MM.1S (cell line): Measurements from ENCODE around the gene TPR.
A peak's percentile ranks its signal among the peaks of the same experiment; 100 is the strongest.

Experiments
- DNase-seq: peaks from one replicate; pipeline ENCODE4 v3.0.0-alpha.2; 2015
- H2AFZ ChIP-seq: fragments of 300-600 bp; sonication (generic); 2 replicates; pipeline ENCODE4 v1.6.0; 2016; ENCODE audit warnings: antibody characterized with exemption, low read length
- H3F3A ChIP-seq: fragments of 300-600 bp; sonication (generic); 2 replicates; pipeline ENCODE4 v1.6.1; 2016; ENCODE audit warnings: mild to moderate bottlenecking, antibody characterized with exemption, low read length, moderate library complexity, mixed read lengths; ENCODE audit not compliant: insufficient read depth
- H3K27ac ChIP-seq: fragments of 300-600 bp; sonication (generic); 2 replicates; pipeline ENCODE4 v1.5.1; 2016; ENCODE audit warnings: mild to moderate bottlenecking, low read length
- H3K27me3 ChIP-seq: fragments of 300-600 bp; sonication (generic); replicated peaks from 2 replicates; pipeline ENCODE4 v1.6.0; 2016; ENCODE audit warnings: low read length; ENCODE audit not compliant: insufficient read depth
- H3K36me3 ChIP-seq: fragments of 300-600 bp; sonication (generic); replicated peaks from 2 replicates; pipeline ENCODE4 v1.6.1; 2016; ENCODE audit warnings: mild to moderate bottlenecking, low read length, mixed read lengths; ENCODE audit not compliant: insufficient read depth
- H3K4me1 ChIP-seq: fragments of 300-600 bp; sonication (generic); 2 replicates; pipeline ENCODE4 v1.6.1; 2016; ENCODE audit warnings: low read length, mixed read lengths
- H3K4me2 ChIP-seq: fragments of 300-600 bp; sonication (generic); 2 replicates; pipeline ENCODE4 v1.6.0; 2016; ENCODE audit warnings: low read depth, low read length
- H3K4me3 ChIP-seq: fragments of 300-600 bp; sonication (generic); 2 replicates; pipeline ENCODE4 v1.5.1; 2016; ENCODE audit warnings: low read length, mixed read lengths
- H3K79me2 ChIP-seq: fragments of 300-600 bp; sonication (generic); 2 replicates; pipeline ENCODE4 v1.6.1; 2016; ENCODE audit warnings: mixed run types, low read length, mixed read lengths
- H3K9ac ChIP-seq: fragments of 300-600 bp; sonication (generic); 2 replicates; pipeline ENCODE4 v1.6.1; 2016; ENCODE audit warnings: low read length, mixed read lengths
- H3K9me2 ChIP-seq: fragments of 300-600 bp; sonication (generic); replicated peaks from 2 replicates; pipeline ENCODE4 v1.6.1; 2016; ENCODE audit warnings: mild to moderate bottlenecking, low read length, mixed read lengths; ENCODE audit not compliant: insufficient read depth
- H3K9me3 ChIP-seq: fragments of 300-600 bp; sonication (generic); replicated peaks from 2 replicates; pipeline ENCODE4 v1.6.1; 2016; ENCODE audit warnings: mild to moderate bottlenecking, low read length, mixed read lengths; ENCODE audit not compliant: insufficient read depth
- H4K20me1 ChIP-seq: fragments of 300-600 bp; sonication (generic); 2 replicates; pipeline ENCODE4 v1.6.1; 2016; ENCODE audit warnings: mild to moderate bottlenecking, low read length, moderate library complexity, mixed read lengths; ENCODE audit not compliant: insufficient read depth
- EZH2 ChIP-seq: fragments of 300-600 bp; sonication (generic); optimal IDR thresholded peaks from 2 replicates; pipeline ENCODE3; 2017; ENCODE audit warnings: low read depth, mild to moderate bottlenecking, antibody characterized with exemption, low read length, mixed read lengths
- EZH2phosphoT487 ChIP-seq: fragments of 300-600 bp; sonication (generic); IDR thresholded peaks from 2 replicates; pipeline ENCODE4 v1.6.1; 2018; ENCODE audit warnings: antibody characterized with exemption, low read length
- TF ChIP-seq, protein P1 (sequence below): fragments of 300-600 bp; sonication (generic); IDR thresholded peaks from 2 replicates; pipeline ENCODE4 v1.5.1; 2016; ENCODE audit warnings: antibody characterized with exemption, low read length, mixed read lengths

TPR gene

DNA sequence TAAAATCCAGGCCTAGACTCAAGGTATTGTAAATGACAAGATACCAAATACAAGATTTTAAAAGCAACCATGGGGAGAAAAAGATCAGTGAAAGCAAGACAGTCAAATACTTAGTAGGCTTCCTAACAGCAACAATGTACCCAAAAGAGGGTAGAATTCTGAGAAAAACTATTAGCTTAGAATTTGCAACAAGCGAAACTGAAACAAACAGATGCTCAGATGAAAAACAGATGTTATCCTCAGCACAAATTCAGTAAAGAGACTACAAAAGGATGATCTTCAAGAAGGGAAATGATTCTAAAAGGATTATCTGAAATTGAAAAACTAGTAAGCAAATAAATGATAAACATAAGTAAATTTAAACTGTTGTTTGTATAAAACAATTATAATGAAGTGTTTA, 45.9 kb upstream of the TPR start:
- DNase-seq = peak; percentile 87
- Histone ChIP-seq H4K20me1 (no peaks in the 10 kb centered on the region), H3F3A (peaks cover 17% of the 10 kb centered on the region), H3K9me2 (no peaks in the 10 kb centered on the region), H3K9ac (no peak overlapping the region), H3K27ac (peak overlapping the region; percentile 39; the same call in 1 of the 2 replicates), H3K79me2 (no peaks in the 10 kb centered on the region), H3K27me3 (no peaks in the 10 kb centered on the region), H3K4me2 (peak overlapping the region; percentile 23; the same call in 1 of the 2 replicates), H3K36me3 (peaks cover 5% of the 10 kb centered on the region; the same call in 1 of the 2 replicates), H3K4me3 (no peak overlapping the region), H3K9me3 (no peaks in the 10 kb centered on the region), H3K4me1 (peaks cover 19% of the 10 kb centered on the region), H2AFZ (no peak overlapping the region)
- TF ChIP-seq EZH2 (no peak), EZH2phosphoT487 (no peak)
- TF ChIP-seq, protein P1, sequence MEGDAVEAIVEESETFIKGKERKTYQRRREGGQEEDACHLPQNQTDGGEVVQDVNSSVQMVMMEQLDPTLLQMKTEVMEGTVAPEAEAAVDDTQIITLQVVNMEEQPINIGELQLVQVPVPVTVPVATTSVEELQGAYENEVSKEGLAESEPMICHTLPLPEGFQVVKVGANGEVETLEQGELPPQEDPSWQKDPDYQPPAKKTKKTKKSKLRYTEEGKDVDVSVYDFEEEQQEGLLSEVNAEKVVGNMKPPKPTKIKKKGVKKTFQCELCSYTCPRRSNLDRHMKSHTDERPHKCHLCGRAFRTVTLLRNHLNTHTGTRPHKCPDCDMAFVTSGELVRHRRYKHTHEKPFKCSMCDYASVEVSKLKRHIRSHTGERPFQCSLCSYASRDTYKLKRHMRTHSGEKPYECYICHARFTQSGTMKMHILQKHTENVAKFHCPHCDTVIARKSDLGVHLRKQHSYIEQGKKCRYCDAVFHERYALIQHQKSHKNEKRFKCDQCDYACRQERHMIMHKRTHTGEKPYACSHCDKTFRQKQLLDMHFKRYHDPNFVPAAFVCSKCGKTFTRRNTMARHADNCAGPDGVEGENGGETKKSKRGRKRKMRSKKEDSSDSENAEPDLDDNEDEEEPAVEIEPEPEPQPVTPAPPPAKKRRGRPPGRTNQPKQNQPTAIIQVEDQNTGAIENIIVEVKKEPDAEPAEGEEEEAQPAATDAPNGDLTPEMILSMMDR = no peak

DNA sequence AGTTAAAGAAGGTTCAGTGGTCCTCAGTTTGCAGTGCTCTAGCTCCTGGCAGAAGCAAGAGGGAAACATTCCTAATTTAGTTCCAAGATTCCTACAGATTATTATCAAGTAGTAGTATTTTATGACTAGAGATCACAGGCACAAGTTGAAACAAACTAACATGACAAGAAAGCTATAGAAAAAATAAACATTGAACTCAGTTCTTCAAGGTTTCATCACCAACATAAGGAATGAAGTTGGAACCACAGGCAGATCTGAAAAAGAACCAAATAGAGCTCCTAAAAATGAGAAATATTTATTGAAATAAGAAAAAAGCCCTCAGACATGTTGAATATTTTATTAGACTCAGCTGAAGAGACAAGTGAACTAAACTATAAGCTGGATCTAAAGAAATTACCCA, 45.3 kb upstream of the TPR start:
- TF ChIP-seq EZH2 = no peak
- TF ChIP-seq EZH2phosphoT487 = no peak
- TF ChIP-seq, protein P1 = no peak
- peak overlapping the region; percentile 39; the same call in 1 of the 2 replicates for H3K27ac ChIP-seq
- H4K20me1 ChIP-seq = no peaks in the 10 kb centered on the region
- no peak overlapping the region for H3K9ac ChIP-seq
- peak overlapping the region; percentile 14; the same call in 1 of the 2 replicates for H3K4me2 ChIP-seq
- H3K9me2 ChIP-seq = no peaks in the 10 kb centered on the region
- H3K4me3 ChIP-seq = no peak overlapping the region
- H3K36me3 ChIP-seq = peaks cover 5% of the 10 kb centered on the region; the same call in 1 of the 2 replicates
- H2AFZ ChIP-seq = no peak overlapping the region
- peaks cover 24% of the 10 kb centered on the region for H3K4me1 ChIP-seq
- no peaks in the 10 kb centered on the region for H3K9me3 ChIP-seq
- H3K79me2 ChIP-seq = no peaks in the 10 kb centered on the region
- no peaks in the 10 kb centered on the region for H3K27me3 ChIP-seq
- no peak for DNase-seq
- H3F3A ChIP-seq = peaks cover 17% of the 10 kb centered on the region

DNA sequence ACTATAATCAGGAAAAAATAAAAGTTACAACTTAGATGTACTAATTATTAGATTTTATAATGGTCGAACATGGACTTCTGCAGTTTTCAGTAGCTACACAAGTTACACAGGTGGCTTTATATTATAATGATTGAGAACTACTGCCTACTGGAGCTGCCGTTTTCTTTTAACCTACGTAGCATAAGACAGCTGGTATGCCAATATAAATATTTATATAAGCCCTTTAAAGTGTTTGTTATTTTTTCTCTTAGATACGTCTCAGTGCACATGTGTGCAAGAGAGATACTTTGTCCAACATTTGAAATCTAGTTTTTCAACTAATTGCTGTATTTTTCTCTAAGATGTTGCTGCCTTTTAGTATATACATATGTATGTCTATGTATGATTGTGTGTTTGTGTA, 43.5 kb upstream of the TPR start:
- H3K36me3 ChIP-seq = peaks cover 5% of the 10 kb centered on the region; the same call in 1 of the 2 replicates
- H3K9me2 ChIP-seq = no peaks in the 10 kb centered on the region
- no peaks in the 10 kb centered on the region for H3K9me3 ChIP-seq
- no peak for DNase-seq
- H3K79me2 ChIP-seq = no peaks in the 10 kb centered on the region
- no peak overlapping the region for H3K27ac ChIP-seq
- H3K27me3 ChIP-seq = no peaks in the 10 kb centered on the region
- H3F3A ChIP-seq = peaks cover 17% of the 10 kb centered on the region
- no peak overlapping the region for H3K4me3 ChIP-seq
- peaks cover 26% of the 10 kb centered on the region for H3K4me1 ChIP-seq
- no peaks in the 10 kb centered on the region for H4K20me1 ChIP-seq
- no peak overlapping the region for H3K4me2 ChIP-seq
- H3K9ac ChIP-seq = no peak overlapping the region
- TF ChIP-seq EZH2 (no peak), EZH2phosphoT487 (no peak)
- TF ChIP-seq, protein P1 = no peak
- H2AFZ ChIP-seq = no peak overlapping the region
